NOMO-1 treated with DMSO at 0.1 percent for 48 hours (cell line): ENCODE data around the gene PLCB3.
"Not testable (repeated sequence)": the region's sequence is repeated elsewhere in the genome, so short reads cannot be mapped to it uniquely, and the experiment has no call there.

Source experiments
- DNase-seq: peaks from one replicate; lab custom pipeline; 2025; ENCODE audit not compliant: unreplicated experiment; lab: John Stamatoyannopoulos, UW

Gene PLCB3

DNA sequence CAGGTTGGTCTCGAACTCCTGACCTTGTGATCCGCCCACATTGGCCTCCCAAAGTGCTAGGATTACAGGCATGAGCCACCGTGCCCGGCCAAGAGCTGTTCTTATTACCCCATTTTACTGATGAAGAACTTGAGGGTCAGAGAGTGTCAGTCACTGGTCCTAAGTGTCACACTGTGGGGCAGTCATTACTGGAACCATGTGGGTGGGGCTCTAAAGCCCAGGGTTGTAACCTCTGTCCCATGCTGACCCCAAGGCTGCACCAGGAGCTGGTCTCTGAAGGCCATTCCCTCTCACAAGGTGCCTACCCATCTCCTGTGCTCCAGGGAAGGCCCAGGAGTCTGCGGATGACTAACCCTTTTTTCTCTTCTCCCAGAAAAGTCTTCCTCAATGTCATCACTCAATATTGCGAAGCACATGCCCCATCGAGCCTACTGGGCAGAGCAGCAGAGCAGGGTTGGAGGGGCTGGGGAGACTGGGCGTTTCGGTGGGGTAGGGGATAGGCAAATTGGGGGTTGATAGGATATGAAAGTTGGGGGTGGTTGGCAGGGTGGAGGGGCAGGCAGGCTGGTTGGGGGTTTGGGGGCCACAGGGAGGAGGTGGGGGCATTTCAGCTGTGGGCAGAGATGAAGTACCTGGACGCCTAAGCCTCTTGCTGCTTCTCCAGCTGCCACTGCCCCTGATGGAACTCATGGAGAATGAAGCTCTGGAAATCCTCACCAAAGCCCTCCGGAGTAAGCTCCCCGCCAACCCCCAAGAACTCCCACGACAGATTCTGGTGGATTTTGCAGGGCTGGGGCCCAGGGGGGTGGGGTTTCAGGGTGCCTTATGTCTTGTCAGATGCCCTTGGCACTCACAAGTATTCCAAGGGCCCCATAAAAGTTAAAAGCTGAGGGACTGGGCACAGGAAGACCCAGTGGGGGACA, 52.0 kb downstream of the PLCB3 start:
- no peak for DNase-seq

DNA sequence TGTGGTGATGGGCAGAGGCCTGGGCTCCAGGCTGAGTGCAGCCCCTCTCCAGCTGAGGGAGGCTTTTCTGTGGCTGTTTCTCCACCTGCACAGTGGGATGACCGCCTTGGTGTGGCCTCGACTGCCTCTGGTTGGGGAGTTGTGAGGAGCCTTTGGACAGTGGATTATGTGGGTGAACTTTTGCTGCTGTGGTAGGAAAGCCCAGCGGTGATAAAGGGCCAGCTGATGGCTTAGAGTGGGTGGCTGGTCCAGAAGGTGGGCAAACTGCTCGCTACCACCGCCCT, 52.6 kb downstream of the PLCB3 start:
- DNase-seq: no peak

GRCh38 chr11:64304316-64305072, 53.2 kb downstream of the PLCB3 start:
- peak; percentile 91 for DNase-seq

DNA sequence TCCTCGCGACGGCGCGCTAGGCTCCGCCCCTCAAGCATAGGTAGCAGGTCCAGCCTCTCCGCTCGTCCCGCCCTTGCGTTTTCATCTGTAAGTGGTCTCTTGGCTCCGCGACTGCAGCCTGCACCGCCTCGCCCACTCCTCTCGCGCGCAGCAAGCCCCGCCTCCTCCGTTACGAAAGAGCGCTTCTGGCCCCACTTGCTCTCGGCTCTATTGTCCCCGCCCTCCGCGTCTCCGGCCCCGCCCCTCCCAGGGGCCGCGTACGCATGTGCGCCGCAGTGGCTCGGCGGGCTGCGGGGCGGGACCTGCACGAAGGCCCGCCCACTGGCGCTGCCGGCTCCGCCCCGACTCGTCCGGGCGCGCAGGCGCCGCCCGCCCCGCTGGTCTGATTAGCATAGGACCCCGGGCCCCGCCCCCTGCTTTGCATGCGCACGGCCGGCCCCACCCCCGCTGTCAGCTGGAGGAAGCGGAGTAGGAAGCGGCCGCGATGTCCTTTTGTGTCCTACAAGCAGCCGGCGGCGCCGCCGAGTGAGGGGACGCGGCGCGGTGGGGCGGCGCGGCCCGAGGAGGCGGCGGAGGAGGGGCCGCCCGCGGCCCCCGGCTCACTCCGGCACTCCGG, 53.9 kb downstream of the PLCB3 start, which contains the start of gene ESRRA:
ESRRA (plus strand) TSS at position 450 of the 616 bp plus-strand sequence. CDS start 1,656 bp downstream, outside the sequence.
- DNase-seq: peak; percentile 100

GRCh38 chr11:64305691-64306562, 54.6 kb downstream of the PLCB3 start:
- peak; percentile 78 for DNase-seq

- no peak for DNase-seq
These were observed 55.2 kb downstream of the PLCB3 start for GRCh38 chr11:64306563-64306875.

DNA sequence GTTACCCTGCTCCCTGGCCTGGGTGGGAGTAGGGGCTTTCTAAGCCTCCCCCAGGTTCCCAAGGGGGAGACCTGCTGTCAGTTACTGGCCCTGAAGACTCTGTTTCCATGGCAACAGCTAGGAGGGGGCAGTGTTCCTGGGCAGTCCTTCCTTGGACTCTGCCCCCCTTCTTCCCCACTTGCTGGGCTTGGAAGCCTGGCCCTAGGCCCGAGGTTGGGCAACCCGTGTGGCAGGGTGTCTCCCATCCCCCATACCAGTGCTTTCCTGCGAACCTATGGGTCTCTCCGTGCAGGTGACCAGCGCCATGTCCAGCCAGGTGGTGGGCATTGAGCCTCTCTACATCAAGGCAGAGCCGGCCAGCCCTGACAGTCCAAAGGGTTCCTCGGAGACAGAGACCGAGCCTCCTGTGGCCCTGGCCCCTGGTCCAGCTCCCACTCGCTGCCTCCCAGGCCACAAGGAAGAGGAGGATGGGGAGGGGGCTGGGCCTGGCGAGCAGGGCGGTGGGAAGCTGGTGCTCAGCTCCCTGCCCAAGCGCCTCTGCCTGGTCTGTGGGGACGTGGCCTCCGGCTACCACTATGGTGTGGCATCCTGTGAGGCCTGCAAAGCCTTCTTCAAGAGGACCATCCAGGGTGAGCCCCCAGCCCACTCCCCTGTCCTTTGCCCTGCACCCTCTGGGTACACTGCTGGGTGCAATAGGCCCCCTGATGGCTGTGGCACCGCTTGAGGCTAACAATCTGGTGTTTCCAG, 55.7 kb downstream of the PLCB3 start:
- no peak for DNase-seq

DNA sequence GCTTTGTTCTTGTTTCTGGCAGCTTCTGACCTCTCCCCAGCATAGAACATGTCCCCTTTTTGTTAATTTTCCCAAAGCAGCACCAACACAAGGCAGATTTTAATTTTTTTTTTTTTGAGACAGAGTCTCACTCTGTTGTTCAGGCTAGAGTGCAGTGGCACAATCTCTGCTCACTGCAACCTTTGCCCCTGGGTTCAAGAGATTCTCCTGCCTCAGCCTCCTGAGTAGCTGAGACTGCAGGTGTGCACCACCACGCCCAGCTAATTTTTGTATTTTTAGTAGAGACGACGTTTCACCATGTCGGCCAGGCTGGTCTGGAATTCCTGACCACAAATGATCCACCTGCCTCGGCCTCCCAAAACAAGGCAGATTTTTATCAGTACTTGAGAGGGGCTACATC, 56.5 kb downstream of the PLCB3 start:
- not testable (repeated sequence) for DNase-seq

DNA sequence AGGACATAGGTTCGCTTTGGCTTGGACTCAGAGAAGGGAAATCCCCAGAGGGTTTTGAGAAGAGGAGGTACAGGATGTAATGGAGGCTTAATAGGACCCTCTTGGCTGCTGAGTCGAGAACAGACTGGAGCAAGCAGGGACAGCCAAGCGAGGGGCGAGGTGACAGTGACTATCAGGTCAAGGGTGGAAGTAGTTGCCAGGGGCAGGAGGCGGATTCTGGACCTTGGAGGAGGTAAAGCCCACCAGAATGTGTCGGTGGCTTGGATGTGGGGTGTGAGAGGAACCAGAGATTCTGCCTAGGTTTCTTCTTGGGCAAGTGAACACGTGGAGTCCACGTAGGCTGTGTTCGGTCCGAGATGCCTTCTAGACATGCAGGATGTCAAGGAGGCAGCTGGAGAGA, 61.6 kb downstream of the PLCB3 start:
- no peak for DNase-seq

DNA sequence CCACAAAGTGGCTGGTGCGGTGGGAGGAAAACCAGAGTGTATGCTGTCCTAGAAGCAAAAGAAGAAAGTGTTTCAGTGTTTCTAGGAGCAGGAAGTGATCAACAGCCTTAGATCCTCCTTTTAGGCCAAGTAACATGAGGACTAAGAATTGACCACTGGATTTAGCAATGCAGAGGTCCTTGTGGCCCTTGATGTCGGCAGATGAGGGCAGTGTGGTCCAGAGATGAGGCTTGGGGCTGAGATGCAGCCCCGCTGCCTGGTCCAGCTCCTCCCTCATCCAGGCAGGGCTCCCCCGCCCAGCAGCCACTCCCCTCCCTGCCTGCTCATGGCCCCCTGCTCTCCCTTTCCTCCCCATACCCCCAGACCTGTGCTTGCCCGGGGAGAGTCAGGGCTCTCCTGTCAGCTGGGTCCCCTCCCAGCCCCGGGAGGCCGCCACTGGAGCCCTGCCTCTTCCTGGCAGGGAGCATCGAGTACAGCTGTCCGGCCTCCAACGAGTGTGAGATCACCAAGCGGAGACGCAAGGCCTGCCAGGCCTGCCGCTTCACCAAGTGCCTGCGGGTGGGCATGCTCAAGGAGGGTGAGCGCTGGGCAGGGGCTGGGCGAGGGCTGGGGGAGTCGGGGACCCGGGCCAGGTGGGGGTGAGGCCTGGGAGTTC, 62.3 kb downstream of the PLCB3 start:
- DNase-seq: no peak

- DNase-seq: no peak
These were observed 62.9 kb downstream of the PLCB3 start for GRCh38 chr11:64314146-64314804.

DNA sequence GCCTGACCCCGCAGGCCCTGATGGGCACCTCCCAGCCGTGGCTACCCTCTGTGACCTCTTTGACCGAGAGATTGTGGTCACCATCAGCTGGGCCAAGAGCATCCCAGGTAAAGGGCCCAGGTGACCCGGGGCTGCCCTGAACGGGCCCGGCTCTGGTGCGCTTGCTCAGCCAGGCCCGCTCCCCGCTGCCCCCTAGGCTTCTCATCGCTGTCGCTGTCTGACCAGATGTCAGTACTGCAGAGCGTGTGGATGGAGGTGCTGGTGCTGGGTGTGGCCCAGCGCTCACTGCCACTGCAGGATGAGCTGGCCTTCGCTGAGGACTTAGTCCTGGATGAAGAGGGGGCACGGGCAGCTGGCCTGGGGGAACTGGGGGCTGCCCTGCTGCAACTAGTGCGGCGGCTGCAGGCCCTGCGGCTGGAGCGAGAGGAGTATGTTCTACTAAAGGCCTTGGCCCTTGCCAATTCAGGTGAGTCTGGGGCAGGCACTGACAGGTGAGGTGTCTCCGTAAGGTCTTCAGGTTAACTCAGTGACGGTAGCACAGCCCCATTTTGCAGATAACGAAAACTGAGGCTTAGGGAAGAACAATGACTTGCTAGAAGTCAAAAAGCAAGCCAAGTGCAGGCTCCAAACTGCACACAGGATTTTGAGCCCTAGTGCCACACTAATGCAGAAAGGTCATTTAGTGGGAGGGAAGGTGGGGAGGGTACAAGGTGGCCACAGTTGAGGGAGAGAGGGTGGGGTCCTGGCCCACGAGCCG, 63.7 kb downstream of the PLCB3 start:
- DNase-seq: no peak

DNA sequence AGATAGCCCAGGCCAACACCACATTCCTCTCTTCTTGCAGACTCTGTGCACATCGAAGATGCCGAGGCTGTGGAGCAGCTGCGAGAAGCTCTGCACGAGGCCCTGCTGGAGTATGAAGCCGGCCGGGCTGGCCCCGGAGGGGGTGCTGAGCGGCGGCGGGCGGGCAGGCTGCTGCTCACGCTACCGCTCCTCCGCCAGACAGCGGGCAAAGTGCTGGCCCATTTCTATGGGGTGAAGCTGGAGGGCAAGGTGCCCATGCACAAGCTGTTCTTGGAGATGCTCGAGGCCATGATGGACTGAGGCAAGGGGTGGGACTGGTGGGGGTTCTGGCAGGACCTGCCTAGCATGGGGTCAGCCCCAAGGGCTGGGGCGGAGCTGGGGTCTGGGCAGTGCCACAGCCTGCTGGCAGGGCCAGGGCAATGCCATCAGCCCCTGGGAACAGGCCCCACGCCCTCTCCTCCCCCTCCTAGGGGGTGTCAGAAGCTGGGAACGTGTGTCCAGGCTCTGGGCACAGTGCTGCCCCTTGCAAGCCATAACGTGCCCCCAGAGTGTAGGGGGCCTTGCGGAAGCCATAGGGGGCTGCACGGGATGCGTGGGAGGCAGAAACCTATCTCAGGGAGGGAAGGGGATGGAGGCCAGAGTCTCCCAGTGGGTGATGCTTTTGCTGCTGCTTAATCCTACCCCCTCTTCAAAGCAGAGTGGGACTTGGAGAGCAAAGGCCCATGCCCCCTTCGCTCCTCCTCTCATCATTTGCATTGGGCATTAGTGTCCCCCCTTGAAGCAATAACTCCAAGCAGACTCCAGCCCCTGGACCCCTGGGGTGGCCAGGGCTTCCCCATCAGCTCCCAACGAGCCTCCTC, 64.6 kb downstream of the PLCB3 start:
- DNase-seq: not testable (repeated sequence)

DNA sequence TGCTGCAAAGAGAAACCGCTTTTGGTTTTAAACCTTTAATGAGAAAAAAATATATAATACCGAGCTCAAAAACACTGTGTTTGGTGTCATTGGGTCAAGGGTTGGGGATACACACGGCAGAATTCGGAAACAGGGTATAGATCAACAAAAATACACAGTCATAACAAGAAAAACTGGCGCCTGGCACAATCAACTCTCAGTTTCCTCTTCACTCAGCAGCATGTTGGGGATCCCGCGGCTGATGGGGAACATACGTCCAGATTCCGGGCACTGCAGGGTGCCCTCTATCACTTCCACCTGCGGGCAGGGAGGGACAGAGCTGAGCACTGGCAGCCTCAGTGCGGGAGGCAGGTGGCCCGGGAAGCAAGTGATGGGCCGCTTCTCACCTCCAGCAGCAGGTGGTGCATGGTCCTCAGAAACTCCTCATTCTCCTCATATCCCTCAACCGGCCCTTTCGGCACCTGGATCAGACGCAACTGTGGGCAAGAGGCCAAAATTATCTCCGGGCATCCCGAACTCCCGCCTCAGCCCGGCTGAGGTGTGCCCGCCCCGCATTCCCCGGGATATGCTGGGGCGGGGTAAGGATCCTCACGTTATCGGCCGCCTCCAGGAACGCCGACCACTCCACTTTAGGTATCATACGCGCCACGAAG, 65.5 kb downstream of the PLCB3 start:
- DNase-seq: no peak

DNA sequence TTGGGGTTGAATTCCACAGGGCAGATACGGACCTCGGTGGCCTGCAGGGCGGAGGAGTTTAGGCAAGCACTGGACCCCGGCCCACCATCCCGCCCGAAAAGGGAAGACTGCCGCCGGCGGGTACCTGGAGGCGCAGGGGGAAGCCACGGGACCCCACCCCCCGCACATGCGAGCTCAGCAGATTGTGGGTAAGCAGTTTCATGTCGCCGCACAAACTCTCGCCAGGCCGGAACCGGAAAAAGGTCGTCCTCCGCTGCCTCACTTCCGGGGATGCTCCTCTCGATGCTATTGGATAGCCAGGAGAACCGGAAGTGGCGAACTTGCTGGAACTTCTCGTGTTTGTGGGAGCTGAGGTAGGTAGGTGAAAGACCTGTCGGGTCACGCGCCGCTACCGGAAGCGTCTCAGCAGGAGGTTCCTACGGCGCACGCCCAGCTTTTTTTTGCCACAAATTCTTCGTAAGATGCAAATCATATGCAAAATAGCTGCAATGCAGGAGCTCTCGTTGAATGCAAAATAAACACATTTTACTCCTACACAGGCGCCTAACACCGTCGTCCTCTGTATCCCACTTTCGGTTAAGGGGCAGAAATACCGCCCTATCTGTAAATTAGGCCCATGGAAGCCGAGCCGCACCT, 66.1 kb downstream of the PLCB3 start, which contains the start of gene TRMT112:
TRMT112 (minus strand) TSS at position 235 of the 636 bp plus-strand sequence; CDS start at position 202, 33 bp downstream.
- DNase-seq: peak; percentile 98

DNA sequence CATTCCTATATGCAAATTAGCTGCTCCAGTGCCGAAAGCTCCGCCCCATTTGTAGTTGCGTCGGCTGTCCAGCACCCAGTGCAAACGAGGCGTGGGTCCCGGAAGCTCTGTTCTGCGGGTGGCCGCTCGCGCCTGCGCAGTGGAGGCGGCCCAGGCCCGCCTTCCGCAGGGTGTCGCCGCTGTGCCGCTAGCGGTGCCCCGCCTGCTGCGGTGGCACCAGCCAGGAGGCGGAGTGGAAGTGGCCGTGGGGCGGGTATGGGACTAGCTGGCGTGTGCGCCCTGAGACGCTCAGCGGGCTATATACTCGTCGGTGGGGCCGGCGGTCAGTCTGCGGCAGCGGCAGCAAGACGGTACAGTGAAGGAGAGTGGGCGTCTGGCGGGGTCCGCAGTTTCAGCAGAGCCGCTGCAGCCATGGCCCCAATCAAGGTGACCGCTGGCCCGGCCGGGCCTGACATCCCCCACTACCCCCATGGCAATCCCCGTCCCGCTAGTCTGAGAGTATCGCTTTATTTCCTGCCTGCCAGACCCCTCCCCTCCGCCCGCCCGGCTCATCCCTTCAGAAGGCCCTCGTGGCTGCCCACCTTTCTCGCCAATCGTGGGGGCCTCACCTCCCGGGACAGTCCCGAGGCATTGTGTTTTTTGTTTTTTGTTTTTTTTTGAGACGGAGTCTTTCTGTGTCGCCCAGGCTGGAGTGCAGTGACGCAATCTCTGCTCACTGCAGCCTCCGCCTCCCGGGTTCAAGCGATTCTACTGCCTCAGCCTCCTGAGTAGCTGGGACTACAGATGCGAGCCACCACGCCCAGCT, 66.8 kb downstream of the PLCB3 start, which contains the start of gene PRDX5:
PRDX5 (plus strand) TSS at position 161 of the 805 bp plus-strand sequence; CDS start at position 256, 95 bp downstream.
- peak; percentile 98 for DNase-seq
